ENCODE data around the gene XRCC4. TPM values are rescaled to one million over a fixed set of nuclear protein-coding genes. Genes with fewer than 3 reads are reported as not detected.

Gene XRCC4
- total RNA-seq, 1 donor from 2014 or later: 5.5 TPM

- DNase-seq (ENCODE audit: low spot score): no peak
- peaks cover 2% of the 10 kb centered on the region for H3K9me3 Mint-ChIP-seq (ENCODE audit: low read depth)
- TF ChIP-seq, protein P1, sequence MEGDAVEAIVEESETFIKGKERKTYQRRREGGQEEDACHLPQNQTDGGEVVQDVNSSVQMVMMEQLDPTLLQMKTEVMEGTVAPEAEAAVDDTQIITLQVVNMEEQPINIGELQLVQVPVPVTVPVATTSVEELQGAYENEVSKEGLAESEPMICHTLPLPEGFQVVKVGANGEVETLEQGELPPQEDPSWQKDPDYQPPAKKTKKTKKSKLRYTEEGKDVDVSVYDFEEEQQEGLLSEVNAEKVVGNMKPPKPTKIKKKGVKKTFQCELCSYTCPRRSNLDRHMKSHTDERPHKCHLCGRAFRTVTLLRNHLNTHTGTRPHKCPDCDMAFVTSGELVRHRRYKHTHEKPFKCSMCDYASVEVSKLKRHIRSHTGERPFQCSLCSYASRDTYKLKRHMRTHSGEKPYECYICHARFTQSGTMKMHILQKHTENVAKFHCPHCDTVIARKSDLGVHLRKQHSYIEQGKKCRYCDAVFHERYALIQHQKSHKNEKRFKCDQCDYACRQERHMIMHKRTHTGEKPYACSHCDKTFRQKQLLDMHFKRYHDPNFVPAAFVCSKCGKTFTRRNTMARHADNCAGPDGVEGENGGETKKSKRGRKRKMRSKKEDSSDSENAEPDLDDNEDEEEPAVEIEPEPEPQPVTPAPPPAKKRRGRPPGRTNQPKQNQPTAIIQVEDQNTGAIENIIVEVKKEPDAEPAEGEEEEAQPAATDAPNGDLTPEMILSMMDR (IDR thresholded peaks at IDR 0.05): no peak
These were observed 107.2 kb downstream of the XRCC4 start for GRCh38 chr5:83184534-83184933.

GRCh38 chr5:83192947-83193346 lies 115.6 kb downstream of the XRCC4 start:
- DNase-seq (ENCODE audit: low spot score): no peak
- TF ChIP-seq, protein P1 (IDR thresholded peaks at IDR 0.05): no peak
- H3K27ac Mint-ChIP-seq (ENCODE audit: unreplicated experiment): no peak overlapping the region
- no peaks in the 10 kb centered on the region for H3K36me3 Mint-ChIP-seq (ENCODE audit: low read depth)
- H3K4me1 Mint-ChIP-seq (ENCODE audit: low read depth): no peaks in the 10 kb centered on the region
- H3K27me3 Mint-ChIP-seq (ENCODE audit: low read depth): no peaks in the 10 kb centered on the region
- H3K4me3 Mint-ChIP-seq (ENCODE audit: unreplicated experiment): no peak overlapping the region
- no peaks in the 10 kb centered on the region for H3K9me3 Mint-ChIP-seq (ENCODE audit: low read depth)

More at GRCh38 chr5:83184534-83184933, 107.2 kb downstream of the XRCC4 start:
- H3K4me1 Mint-ChIP-seq (ENCODE audit: low read depth): no peaks in the 10 kb centered on the region
- no peaks in the 10 kb centered on the region for H3K27me3 Mint-ChIP-seq (ENCODE audit: low read depth)
- H3K27ac Mint-ChIP-seq (ENCODE audit: unreplicated experiment): no peak overlapping the region
- no peak overlapping the region for H3K4me3 Mint-ChIP-seq (ENCODE audit: unreplicated experiment)
- H3K36me3 Mint-ChIP-seq (ENCODE audit: low read depth): no peaks in the 10 kb centered on the region

- TF ChIP-seq, protein P1 (IDR thresholded peaks at IDR 0.05): no peak
- H3K4me1 Mint-ChIP-seq (ENCODE audit: low read depth): peaks cover 6% of the 10 kb centered on the region
- H3K27me3 Mint-ChIP-seq (ENCODE audit: low read depth): no peaks in the 10 kb centered on the region
- H3K9me3 Mint-ChIP-seq (ENCODE audit: low read depth): no peaks in the 10 kb centered on the region
- DNase-seq (ENCODE audit: low spot score): no peak
- peaks cover 1% of the 10 kb centered on the region for H3K36me3 Mint-ChIP-seq (ENCODE audit: low read depth)
- no peak overlapping the region for H3K27ac Mint-ChIP-seq (ENCODE audit: unreplicated experiment)
- H3K4me3 Mint-ChIP-seq (ENCODE audit: unreplicated experiment): no peak overlapping the region
These were observed 120.1 kb downstream of the XRCC4 start for GRCh38 chr5:83197326-83197967.

GRCh38 chr5:83199126-83199525 lies 121.8 kb downstream of the XRCC4 start:
- H3K4me1 Mint-ChIP-seq (ENCODE audit: low read depth): peaks cover 6% of the 10 kb centered on the region
- no peak for DNase-seq (ENCODE audit: low spot score)
- no peaks in the 10 kb centered on the region for H3K27me3 Mint-ChIP-seq (ENCODE audit: low read depth)
- no peak overlapping the region for H3K27ac Mint-ChIP-seq (ENCODE audit: unreplicated experiment)
- no peaks in the 10 kb centered on the region for H3K9me3 Mint-ChIP-seq (ENCODE audit: low read depth)
- TF ChIP-seq, protein P1 (IDR thresholded peaks at IDR 0.05): no peak
- no peak overlapping the region for H3K4me3 Mint-ChIP-seq (ENCODE audit: unreplicated experiment)
- H3K36me3 Mint-ChIP-seq (ENCODE audit: low read depth): peaks cover 1% of the 10 kb centered on the region

GRCh38 chr5:83204651-83205050 lies 127.3 kb downstream of the XRCC4 start:
- no peak overlapping the region for H3K27ac Mint-ChIP-seq (ENCODE audit: unreplicated experiment)

More at GRCh38 chr5:83204651-83205050, 127.3 kb downstream of the XRCC4 start:
- TF ChIP-seq, protein P1 (IDR thresholded peaks at IDR 0.05): no peak
- H3K36me3 Mint-ChIP-seq (ENCODE audit: low read depth): peaks cover 4% of the 10 kb centered on the region
- no peak for DNase-seq (ENCODE audit: low spot score)
- H3K27me3 Mint-ChIP-seq (ENCODE audit: low read depth): no peaks in the 10 kb centered on the region
- H3K9me3 Mint-ChIP-seq (ENCODE audit: low read depth): no peaks in the 10 kb centered on the region
- H3K4me3 Mint-ChIP-seq (ENCODE audit: unreplicated experiment): no peak overlapping the region
- H3K4me1 Mint-ChIP-seq (ENCODE audit: low read depth): no peaks in the 10 kb centered on the region
